ENCODE measurements around the gene DNAJC15. TPM values are rescaled to one million over a fixed set of nuclear protein-coding genes. Genes with fewer than 3 reads are reported as not detected.

The DNAJC15 gene
- total RNA-seq, 2 experiments from 2014 or later = 2.2 TPM; not detected in 1

DNA sequence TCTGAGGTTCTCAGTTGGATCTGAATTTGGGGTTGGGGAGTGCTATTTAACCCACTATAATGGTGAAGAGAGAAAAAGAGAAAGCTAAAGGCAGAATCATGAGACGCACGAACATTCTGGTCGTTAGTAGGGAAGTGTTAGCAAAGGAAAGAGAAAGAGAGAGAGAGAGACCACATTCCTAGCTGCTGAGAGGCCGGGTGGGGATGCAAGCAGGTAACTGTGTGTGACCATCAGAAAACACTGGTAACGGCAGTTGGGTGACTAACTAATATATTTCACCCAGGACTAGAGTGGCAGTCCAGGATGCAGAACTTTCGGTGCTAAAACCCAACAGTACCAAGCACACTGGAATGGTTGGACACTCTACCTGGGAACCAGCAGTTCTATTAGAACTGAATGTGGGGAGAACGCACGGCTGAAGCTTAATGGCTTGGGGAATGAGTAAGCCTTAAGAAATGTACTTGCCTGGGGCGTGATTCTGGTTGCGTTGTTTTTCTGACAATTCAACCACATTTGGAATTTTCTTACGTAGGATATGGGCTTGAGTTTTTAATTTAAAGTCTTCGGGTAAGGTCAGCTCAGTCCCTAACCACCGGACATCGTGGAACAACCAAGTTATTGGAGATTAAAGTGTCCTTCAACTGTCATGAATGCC is 130.2 kb downstream of the DNAJC15 start:
- BruUV-seq (replicated peaks) = no TSS peak
- TF ChIP-seq, protein P1, sequence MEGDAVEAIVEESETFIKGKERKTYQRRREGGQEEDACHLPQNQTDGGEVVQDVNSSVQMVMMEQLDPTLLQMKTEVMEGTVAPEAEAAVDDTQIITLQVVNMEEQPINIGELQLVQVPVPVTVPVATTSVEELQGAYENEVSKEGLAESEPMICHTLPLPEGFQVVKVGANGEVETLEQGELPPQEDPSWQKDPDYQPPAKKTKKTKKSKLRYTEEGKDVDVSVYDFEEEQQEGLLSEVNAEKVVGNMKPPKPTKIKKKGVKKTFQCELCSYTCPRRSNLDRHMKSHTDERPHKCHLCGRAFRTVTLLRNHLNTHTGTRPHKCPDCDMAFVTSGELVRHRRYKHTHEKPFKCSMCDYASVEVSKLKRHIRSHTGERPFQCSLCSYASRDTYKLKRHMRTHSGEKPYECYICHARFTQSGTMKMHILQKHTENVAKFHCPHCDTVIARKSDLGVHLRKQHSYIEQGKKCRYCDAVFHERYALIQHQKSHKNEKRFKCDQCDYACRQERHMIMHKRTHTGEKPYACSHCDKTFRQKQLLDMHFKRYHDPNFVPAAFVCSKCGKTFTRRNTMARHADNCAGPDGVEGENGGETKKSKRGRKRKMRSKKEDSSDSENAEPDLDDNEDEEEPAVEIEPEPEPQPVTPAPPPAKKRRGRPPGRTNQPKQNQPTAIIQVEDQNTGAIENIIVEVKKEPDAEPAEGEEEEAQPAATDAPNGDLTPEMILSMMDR (conservative IDR thresholded peaks at IDR 0.05; ENCODE audit: low read length) = no peak
- no peak for TF ChIP-seq EZH2phosphoT487 (IDR thresholded peaks at IDR 0.05; ENCODE audit: borderline replicate concordance, low read depth, low read length)
- Histone ChIP-seq H3K9me2 (ENCODE audit: insufficient read depth, low read length) (no peaks in the 10 kb centered on the region), H3K36me3 (ENCODE audit: insufficient read depth, low read length) (no peaks in the 10 kb centered on the region), H3K4me2 (ENCODE audit: low read length) (no peak overlapping the region), H3K27ac (ENCODE audit: low read depth, low read length, poor library complexity, severe bottlenecking) (no peak overlapping the region), H3K9me3 (ENCODE audit: low read length) (no peaks in the 10 kb centered on the region), H3K4me1 (ENCODE audit: insufficient read depth, low read length, poor library complexity, severe bottlenecking) (no peaks in the 10 kb centered on the region), H3K4me3 (ENCODE audit: low read depth, low read length, poor library complexity, severe bottlenecking) (no peak overlapping the region), H3K79me2 (ENCODE audit: insufficient read depth, low read depth, low read length) (no peaks in the 10 kb centered on the region), H2AFZ (ENCODE audit: low read length) (no peak overlapping the region), H4K20me1 (ENCODE audit: insufficient read depth, low read length) (no peaks in the 10 kb centered on the region)
- intact Hi-C loops (cut with micrococcal nuclease; ENCODE audit: unreplicated experiment) = no loop called here
- no peak for DNase-seq (ENCODE audit: low spot score)
- CTCF ChIA-PET (ENCODE audit: unreplicated experiment) = no interaction called here
- POLR2A ChIA-PET = no interaction called here

DNA sequence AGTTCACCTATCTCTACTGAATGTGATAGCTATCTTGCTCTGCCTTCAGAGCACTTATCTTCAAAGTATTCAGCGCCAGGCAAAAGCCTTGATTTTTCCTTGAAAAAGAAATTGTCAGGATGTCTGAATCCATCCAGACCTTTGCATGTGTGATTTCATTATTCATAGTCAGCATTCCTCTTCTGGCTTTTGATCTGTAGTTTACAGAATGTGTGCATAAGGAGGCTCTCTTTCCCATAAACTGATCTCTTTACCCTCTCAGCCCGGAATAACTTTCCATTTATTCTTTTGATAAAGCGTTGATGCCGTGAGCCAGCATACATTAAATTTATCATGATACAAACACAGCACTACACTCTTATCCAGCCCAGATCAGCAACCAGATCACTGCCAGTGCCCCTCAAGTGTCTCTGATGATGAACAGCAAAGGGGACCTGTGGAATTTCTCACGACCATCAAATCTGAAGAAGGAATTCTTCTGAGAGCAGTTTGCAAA is 130.8 kb downstream of the DNAJC15 start:
- ChIA-PET POLR2A (no interaction called here), CTCF (ENCODE audit: unreplicated experiment) (no interaction called here)
- no TSS peak for BruUV-seq (replicated peaks)
- Histone ChIP-seq H3K79me2 (ENCODE audit: insufficient read depth, low read depth, low read length) (no peaks in the 10 kb centered on the region), H2AFZ (ENCODE audit: low read length) (no peak overlapping the region), H3K4me1 (ENCODE audit: insufficient read depth, low read length, poor library complexity, severe bottlenecking) (no peaks in the 10 kb centered on the region), H3K36me3 (ENCODE audit: insufficient read depth, low read length) (no peaks in the 10 kb centered on the region), H4K20me1 (ENCODE audit: insufficient read depth, low read length) (no peaks in the 10 kb centered on the region), H3K27ac (ENCODE audit: low read depth, low read length, poor library complexity, severe bottlenecking) (no peak overlapping the region), H3K9me3 (ENCODE audit: low read length) (no peaks in the 10 kb centered on the region), H3K9me2 (ENCODE audit: insufficient read depth, low read length) (no peaks in the 10 kb centered on the region), H3K4me2 (ENCODE audit: low read length) (no peak overlapping the region), H3K4me3 (ENCODE audit: low read depth, low read length, poor library complexity, severe bottlenecking) (no peak overlapping the region)
- intact Hi-C loops (cut with micrococcal nuclease; ENCODE audit: unreplicated experiment) = no loop called here
- DNase-seq (ENCODE audit: low spot score) = no peak
- TF ChIP-seq, protein P1 (conservative IDR thresholded peaks at IDR 0.05; ENCODE audit: low read length) = no peak
- no peak for TF ChIP-seq EZH2phosphoT487 (IDR thresholded peaks at IDR 0.05; ENCODE audit: borderline replicate concordance, low read depth, low read length)

DNA sequence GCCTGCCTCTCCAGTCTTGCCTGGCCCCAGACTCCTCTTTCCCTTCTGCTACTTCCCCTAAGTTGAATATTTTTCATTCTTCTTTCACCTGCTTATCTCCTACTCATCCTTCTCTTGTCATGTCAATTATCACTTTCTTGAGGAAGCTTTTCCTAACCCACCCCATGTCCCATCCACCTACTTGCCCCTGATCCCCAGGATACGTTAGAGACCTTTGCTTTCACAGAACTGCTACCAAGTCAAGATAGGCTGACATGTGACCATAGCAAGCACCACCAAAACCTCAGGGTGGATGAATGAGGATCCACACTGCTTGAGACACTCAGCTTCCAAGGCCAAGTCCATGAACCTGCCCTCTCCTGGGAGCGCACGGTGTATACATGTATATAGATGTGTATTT is 131.5 kb downstream of the DNAJC15 start:
- Histone ChIP-seq H3K79me2 (ENCODE audit: insufficient read depth, low read depth, low read length) (no peaks in the 10 kb centered on the region), H2AFZ (ENCODE audit: low read length) (no peak overlapping the region), H3K4me3 (ENCODE audit: low read depth, low read length, poor library complexity, severe bottlenecking) (no peak overlapping the region), H3K27ac (ENCODE audit: low read depth, low read length, poor library complexity, severe bottlenecking) (no peak overlapping the region), H3K36me3 (ENCODE audit: insufficient read depth, low read length) (no peaks in the 10 kb centered on the region), H3K4me2 (ENCODE audit: low read length) (no peak overlapping the region), H3K4me1 (ENCODE audit: insufficient read depth, low read length, poor library complexity, severe bottlenecking) (no peaks in the 10 kb centered on the region), H3K9me3 (ENCODE audit: low read length) (no peaks in the 10 kb centered on the region), H4K20me1 (ENCODE audit: insufficient read depth, low read length) (no peaks in the 10 kb centered on the region), H3K9me2 (ENCODE audit: insufficient read depth, low read length) (no peaks in the 10 kb centered on the region)
- BruUV-seq (replicated peaks) = no TSS peak
- ChIA-PET CTCF (ENCODE audit: unreplicated experiment) (no interaction called here), POLR2A (no interaction called here)
- no peak for DNase-seq (ENCODE audit: low spot score)
- TF ChIP-seq, protein P1 (conservative IDR thresholded peaks at IDR 0.05; ENCODE audit: low read length) = no peak
- TF ChIP-seq EZH2phosphoT487 (IDR thresholded peaks at IDR 0.05; ENCODE audit: borderline replicate concordance, low read depth, low read length) = no peak
- intact Hi-C loops (cut with micrococcal nuclease; ENCODE audit: unreplicated experiment) = no loop called here
